GM18526 (cell line): Measurements from ENCODE around the gene LRRC3C.

ENCODE experiments used
- POLR2A ChIP-seq: IDR thresholded peaks from 3 replicates; pipeline ENCODE4 v1.6.1; 2011; ENCODE audit not compliant: insufficient read length; ENCODE audit errors: extremely low read depth

LRRC3C gene

DNA sequence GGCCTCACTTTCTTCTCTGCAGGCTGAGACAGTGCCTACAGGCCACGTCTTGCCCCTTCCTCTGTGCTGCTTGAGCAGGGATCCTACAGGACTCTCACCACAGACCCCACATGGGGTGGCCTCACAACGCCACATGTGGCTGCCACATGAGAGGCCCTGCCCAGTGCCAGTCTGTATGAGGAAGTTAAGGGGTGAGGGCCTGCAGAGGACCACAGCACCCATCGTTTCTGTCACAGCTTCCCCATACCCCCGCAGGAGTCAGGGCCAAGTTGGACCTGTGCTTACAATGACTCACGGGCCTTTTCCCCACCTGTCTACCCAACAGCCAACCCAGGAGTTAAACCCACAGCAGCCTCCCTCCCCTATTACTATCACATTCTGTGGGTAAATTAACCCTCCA is 6.2 kb upstream of the LRRC3C start:
- TF ChIP-seq POLR2A, result no peak

GRCh38 chr17:39922006-39922405 is 5.5 kb upstream of the LRRC3C start:
- TF ChIP-seq POLR2A, result no peak

DNA sequence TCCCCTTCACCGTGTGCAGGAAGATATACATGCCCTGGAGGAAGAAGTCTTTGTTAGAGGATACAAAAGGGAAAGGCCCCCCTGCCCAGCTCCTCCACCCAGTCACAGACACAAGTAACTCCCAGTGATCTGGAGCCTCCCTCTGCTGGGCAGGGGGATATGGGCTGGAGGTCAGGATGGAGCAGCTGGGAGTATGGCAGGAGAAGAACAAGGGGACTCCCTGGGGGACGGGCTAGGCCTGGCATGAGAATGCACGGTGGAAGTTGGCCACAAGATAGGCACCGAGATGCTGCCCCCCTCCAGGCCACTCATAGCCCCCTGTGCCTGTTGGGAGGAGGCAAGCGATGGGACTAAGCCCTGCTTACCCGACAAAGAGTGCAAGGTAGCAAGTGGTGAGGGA is 4.3 kb upstream of the LRRC3C start:
- no peak for TF ChIP-seq POLR2A

DNA sequence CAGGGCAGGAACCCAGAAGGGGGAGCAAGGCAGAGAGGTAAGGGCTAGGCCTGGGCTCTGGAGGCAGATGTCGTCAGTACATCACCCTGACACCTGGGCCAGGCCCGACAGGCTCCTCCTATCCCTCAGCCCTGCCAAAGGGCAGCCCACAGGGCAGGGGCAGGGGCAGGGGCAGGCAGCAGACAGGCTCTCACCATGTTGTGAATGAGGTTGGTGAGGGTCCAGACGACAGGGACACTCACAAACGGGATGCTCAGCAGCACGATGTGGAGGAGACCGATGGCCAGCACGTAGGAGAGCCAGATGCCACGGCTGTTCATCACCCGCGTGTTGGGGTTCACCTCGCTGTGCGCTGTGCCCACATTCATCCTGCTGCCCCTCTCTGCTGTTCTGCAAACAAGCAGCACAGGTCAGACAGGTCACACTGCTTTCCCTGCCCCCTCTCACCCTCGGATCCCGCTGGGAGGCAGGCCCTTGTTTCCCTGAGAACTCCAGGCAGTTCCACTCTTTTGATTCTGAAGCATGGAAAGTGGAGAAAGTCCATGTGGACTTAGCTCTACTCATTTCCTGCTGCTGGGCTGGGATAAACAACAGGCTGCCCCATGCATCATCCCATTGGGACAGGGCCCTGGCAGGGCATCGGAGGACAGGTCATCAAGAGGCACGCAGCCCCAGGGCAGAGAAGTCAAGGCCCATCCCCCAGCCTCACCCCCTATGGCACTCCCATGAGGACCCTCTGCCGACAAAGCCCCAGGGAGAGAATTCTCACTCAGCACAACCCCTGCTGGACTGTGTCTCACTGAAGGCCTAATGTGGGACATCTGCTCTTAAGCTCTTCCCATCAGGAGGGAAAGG is 3.5 kb upstream of the LRRC3C start:
- TF ChIP-seq POLR2A, result no peak

DNA sequence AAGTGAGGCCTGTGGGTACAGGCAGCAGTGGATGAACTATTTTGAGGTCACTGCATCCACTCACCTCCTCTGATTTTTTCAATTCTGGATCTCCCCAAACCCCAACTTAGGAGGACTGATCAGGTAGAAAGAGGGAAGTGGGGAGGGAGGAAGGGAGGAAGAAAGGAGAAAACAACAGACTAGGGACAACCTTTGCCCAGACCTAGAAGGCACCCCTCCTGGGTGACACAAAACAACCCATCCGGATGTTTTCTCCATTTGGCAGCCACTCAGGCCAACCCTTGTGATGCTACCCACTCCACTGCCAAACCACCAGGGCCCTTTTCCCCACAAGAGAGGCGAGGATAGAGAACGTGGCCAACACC is 2.9 kb upstream of the LRRC3C start:
- TF ChIP-seq POLR2A, result no peak

- no peak for TF ChIP-seq POLR2A
These were observed 2.0 kb upstream of the LRRC3C start for GRCh38 chr17:39925282-39926134.

DNA sequence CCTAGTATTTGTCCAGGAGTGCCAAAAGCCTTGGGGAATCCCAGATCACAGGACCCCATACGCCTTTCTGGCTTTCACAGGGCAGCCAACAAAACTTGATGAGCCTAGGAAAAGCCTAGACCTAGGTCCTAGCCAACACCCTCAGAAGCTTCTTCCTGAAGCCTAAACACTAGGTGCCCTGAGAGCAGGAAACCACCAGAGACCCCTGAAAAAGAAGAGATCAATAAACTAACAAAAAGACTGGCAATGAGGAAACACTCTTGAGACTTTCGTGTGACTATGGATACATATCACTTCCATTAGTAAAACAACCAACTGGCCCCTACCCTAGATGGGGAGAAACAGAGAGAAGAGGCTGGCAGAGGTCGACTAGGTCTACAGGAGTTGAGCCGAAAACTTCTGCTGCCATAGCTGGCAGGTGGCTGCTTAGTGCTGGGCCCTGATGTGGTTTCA is 1.4 kb upstream of the LRRC3C start:
- TF ChIP-seq POLR2A, result no peak

GRCh38 chr17:39926588-39927100 is 888 bp upstream of the LRRC3C start:
- peak; percentile 31 for TF ChIP-seq POLR2A

GRCh38 chr17:39927929-39928857 is 661 bp downstream of the LRRC3C start:
- TF ChIP-seq POLR2A, result no peak

GRCh38 chr17:39928858-39929645 is 1.5 kb downstream of the LRRC3C start:
- TF ChIP-seq POLR2A, result no peak

GRCh38 chr17:39929646-39930407 is 2.3 kb downstream of the LRRC3C start:
- no peak for TF ChIP-seq POLR2A

- TF ChIP-seq POLR2A, result no peak
These were observed 6.4 kb downstream of the LRRC3C start for GRCh38 chr17:39933912-39934311.

DNA sequence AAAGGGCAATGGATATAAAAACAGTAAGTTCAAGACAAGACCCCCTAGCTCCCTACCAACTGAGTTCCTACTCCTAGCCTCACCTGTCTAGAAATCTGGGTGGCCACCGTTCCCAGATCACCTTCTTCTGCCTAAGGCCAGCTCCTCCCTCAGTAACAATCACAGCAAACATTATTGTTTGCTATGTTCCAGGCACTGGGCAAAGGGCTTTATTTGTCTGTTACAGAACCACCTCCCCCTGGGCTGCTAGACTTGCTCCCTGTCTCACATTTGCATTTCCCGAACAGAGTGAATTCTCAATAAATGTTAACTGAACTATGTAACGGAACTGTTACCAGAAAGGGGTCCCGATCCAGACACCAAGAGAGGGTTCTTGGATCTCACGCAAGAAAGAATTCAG is 6.8 kb downstream of the LRRC3C start:
- no peak for TF ChIP-seq POLR2A
